Parathyroid adenoma (tissue), 2 donors: ENCODE data around the gene PPP1R16B.

Source experiments
- H2AFZ ChIP-seq: fragments of 300-600 bp; sonication (generic); one replicate; pipeline ENCODE4 v1.7.0; 2017; ENCODE audit warnings: antibody characterized with exemption, mild to moderate bottlenecking
- H3K27ac ChIP-seq: fragments of 300-600 bp; sonication (generic); one replicate; pipeline ENCODE4 v1.7.0; 2017
- H3K27me3 ChIP-seq: fragments of 300-600 bp; sonication (generic); one replicate; pipeline ENCODE4 v1.7.0; 2017; ENCODE audit warnings: low read length; ENCODE audit not compliant: control insufficient read depth, insufficient read depth
- H3K36me3 ChIP-seq: fragments of 300-600 bp; sonication (generic); one replicate; pipeline ENCODE4 v1.7.0; 2017; ENCODE audit warnings: low read length; ENCODE audit not compliant: control insufficient read depth, insufficient read depth
- H3K4me1 ChIP-seq: fragments of 300-600 bp; sonication (generic); one replicate; pipeline ENCODE4 v1.7.0; 2017; ENCODE audit warnings: control low read depth
- H3K4me2 ChIP-seq: fragments of 300-600 bp; sonication (generic); one replicate; pipeline ENCODE4 v1.7.0; 2017; ENCODE audit warnings: low read length
- H3K4me3 ChIP-seq: fragments of 300-600 bp; sonication (generic); one replicate; pipeline ENCODE4 v1.7.0; 2017; ENCODE audit warnings: low read depth, low read length
- H3K79me2 ChIP-seq: fragments of 300-600 bp; sonication (generic); one replicate; pipeline ENCODE4 v1.7.0; 2017; ENCODE audit warnings: control low read depth
- H3K9ac ChIP-seq: fragments of 300-600 bp; sonication (generic); one replicate; pipeline ENCODE4 v1.7.0; 2017; ENCODE audit warnings: mild to moderate bottlenecking
- H3K9me3 ChIP-seq: fragments of 300-600 bp; sonication (generic); one replicate; pipeline ENCODE4 v1.7.0; 2017; ENCODE audit warnings: low read length; ENCODE audit not compliant: control insufficient read depth
- CTCF ChIP-seq: fragments of 300-600 bp; sonication (generic); IDR thresholded peaks from one replicate; pipeline ENCODE4 v1.7.0; 2017; ENCODE audit warnings: antibody characterized with exemption, mild to moderate bottlenecking
- donor health status: primary hyperparathyroidism.

PPP1R16B gene

GRCh38 chr20:38770546-38770945 is 35.0 kb upstream of the PPP1R16B start:
- TF ChIP-seq CTCF = no peak
- Histone ChIP-seq H3K9ac (no peak overlapping the region), H3K36me3 (no peaks in the 10 kb centered on the region), H3K4me1 (no peaks in the 10 kb centered on the region), H3K27me3 (no peaks in the 10 kb centered on the region), H3K79me2 (no peaks in the 10 kb centered on the region), H3K4me2 (no peak overlapping the region), H3K4me3 (no peak overlapping the region), H3K9me3 (no peaks in the 10 kb centered on the region), H3K27ac (no peak overlapping the region), H2AFZ (no peak overlapping the region)

GRCh38 chr20:38770970-38771369 is 34.5 kb upstream of the PPP1R16B start:
- Histone ChIP-seq H3K4me1 (no peaks in the 10 kb centered on the region), H3K9ac (no peak overlapping the region), H3K79me2 (no peaks in the 10 kb centered on the region), H3K4me2 (no peak overlapping the region), H3K9me3 (no peaks in the 10 kb centered on the region), H3K27me3 (no peaks in the 10 kb centered on the region), H3K4me3 (no peak overlapping the region), H3K36me3 (no peaks in the 10 kb centered on the region), H2AFZ (no peak overlapping the region), H3K27ac (no peak overlapping the region)
- TF ChIP-seq CTCF = no peak

GRCh38 chr20:38771621-38772020 is 33.9 kb upstream of the PPP1R16B start:
- no peaks in the 10 kb centered on the region for H3K36me3 ChIP-seq
- H3K27me3 ChIP-seq = no peaks in the 10 kb centered on the region
- H3K4me2 ChIP-seq = no peak overlapping the region
- H3K9ac ChIP-seq = no peak overlapping the region
- H3K4me1 ChIP-seq = no peaks in the 10 kb centered on the region
- H3K27ac ChIP-seq = no peak overlapping the region
- no peak for TF ChIP-seq CTCF
- no peaks in the 10 kb centered on the region for H3K79me2 ChIP-seq
- H3K9me3 ChIP-seq = no peaks in the 10 kb centered on the region
- no peak overlapping the region for H2AFZ ChIP-seq
- no peak overlapping the region for H3K4me3 ChIP-seq

GRCh38 chr20:38774167-38774566 is 31.3 kb upstream of the PPP1R16B start:
- no peak overlapping the region for H2AFZ ChIP-seq
- H3K36me3 ChIP-seq = no peaks in the 10 kb centered on the region
- H3K9me3 ChIP-seq = no peaks in the 10 kb centered on the region
- H3K9ac ChIP-seq = no peak overlapping the region
- no peak for TF ChIP-seq CTCF
- H3K4me2 ChIP-seq = no peak overlapping the region
- no peaks in the 10 kb centered on the region for H3K27me3 ChIP-seq
- no peaks in the 10 kb centered on the region for H3K4me1 ChIP-seq
- no peak overlapping the region for H3K27ac ChIP-seq
- H3K4me3 ChIP-seq = no peak overlapping the region
- H3K79me2 ChIP-seq = no peaks in the 10 kb centered on the region

GRCh38 chr20:38776363-38776762 is 29.1 kb upstream of the PPP1R16B start:
- H3K4me2 ChIP-seq = no peak overlapping the region
- no peak overlapping the region for H2AFZ ChIP-seq
- no peak overlapping the region for H3K4me3 ChIP-seq
- H3K27me3 ChIP-seq = no peaks in the 10 kb centered on the region
- H3K9ac ChIP-seq = no peak overlapping the region
- H3K9me3 ChIP-seq = no peaks in the 10 kb centered on the region
- H3K79me2 ChIP-seq = no peaks in the 10 kb centered on the region
- no peak overlapping the region for H3K27ac ChIP-seq
- no peaks in the 10 kb centered on the region for H3K36me3 ChIP-seq
- H3K4me1 ChIP-seq = no peaks in the 10 kb centered on the region
- no peak for TF ChIP-seq CTCF
